ENCODE data around the gene FST.

DNA sequence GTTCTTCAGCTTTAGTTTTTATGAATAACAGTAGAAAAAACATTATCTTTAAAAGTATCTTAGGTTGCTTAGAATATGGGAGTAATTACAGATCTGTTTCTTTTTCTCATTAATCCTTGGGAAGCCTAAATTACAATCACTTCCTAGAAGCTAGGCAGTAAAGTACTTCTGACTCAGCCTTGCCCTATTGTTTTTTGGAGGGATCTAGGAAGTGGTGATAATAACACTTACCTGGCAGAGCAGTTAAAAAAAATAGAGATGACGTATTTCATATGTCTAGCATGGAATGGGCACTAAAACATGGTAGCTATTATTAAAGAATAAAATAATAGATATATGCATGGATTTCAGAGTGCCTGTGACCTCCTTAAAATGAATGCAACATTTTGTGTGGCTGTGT is 8.2 kb upstream of the FST start:
- TF ChIP-seq, protein P1, sequence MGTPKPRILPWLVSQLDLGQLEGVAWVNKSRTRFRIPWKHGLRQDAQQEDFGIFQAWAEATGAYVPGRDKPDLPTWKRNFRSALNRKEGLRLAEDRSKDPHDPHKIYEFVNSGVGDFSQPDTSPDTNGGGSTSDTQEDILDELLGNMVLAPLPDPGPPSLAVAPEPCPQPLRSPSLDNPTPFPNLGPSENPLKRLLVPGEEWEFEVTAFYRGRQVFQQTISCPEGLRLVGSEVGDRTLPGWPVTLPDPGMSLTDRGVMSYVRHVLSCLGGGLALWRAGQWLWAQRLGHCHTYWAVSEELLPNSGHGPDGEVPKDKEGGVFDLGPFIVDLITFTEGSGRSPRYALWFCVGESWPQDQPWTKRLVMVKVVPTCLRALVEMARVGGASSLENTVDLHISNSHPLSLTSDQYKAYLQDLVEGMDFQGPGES (IDR thresholded peaks at IDR 0.05; ENCODE audit: low read depth, low read length) = no peak
- TF ChIP-seq, protein P2, sequence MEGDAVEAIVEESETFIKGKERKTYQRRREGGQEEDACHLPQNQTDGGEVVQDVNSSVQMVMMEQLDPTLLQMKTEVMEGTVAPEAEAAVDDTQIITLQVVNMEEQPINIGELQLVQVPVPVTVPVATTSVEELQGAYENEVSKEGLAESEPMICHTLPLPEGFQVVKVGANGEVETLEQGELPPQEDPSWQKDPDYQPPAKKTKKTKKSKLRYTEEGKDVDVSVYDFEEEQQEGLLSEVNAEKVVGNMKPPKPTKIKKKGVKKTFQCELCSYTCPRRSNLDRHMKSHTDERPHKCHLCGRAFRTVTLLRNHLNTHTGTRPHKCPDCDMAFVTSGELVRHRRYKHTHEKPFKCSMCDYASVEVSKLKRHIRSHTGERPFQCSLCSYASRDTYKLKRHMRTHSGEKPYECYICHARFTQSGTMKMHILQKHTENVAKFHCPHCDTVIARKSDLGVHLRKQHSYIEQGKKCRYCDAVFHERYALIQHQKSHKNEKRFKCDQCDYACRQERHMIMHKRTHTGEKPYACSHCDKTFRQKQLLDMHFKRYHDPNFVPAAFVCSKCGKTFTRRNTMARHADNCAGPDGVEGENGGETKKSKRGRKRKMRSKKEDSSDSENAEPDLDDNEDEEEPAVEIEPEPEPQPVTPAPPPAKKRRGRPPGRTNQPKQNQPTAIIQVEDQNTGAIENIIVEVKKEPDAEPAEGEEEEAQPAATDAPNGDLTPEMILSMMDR (IDR thresholded peaks at IDR 0.05) = no peak
